ENCODE data around the gene WSB1.
A peak's percentile ranks its signal among the peaks of the same experiment; 100 is the strongest.

WSB1 gene

DNA sequence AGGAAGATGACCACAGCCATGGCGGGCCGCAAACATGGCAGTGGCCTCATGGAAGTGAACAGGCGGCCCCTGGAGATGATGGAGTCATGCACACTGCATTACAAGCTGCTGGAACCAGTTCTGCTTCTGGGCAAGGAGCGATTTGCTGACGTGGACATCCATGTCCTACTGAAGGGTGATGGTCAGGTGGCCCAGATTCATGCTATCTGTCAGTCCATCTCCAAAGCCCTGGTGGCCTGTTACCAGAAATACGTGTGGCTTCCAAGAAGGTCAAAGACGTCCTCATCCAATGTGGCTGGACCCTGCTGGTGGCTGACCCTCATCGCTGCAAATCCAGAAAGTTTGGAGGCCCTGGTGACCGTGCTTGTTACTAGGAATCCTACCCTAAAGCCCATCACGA, 13.4 kb upstream of the WSB1 start:
- no peak for DNase-seq (ENCODE audit: low spot score)

DNA sequence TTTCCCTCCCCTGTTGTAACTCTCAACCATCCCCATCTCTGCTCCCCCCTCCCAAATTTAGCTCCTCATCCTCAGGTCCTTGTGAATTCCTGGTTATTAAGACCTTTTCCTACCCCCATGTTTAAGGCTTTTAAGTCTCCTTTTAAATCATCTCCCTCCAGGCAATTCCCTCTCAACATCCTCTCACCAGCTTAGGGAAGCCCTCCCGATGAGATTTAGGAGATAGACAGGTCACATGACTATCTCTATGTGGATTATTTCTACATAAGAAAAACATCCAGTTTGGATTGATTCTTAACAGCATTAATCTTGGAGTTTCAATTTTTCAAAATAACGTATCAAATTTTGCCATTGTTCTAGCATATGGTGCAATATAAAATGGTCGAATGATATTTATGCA, 12.5 kb upstream of the WSB1 start:
- DNase-seq (ENCODE audit: low spot score) = no peak

DNA sequence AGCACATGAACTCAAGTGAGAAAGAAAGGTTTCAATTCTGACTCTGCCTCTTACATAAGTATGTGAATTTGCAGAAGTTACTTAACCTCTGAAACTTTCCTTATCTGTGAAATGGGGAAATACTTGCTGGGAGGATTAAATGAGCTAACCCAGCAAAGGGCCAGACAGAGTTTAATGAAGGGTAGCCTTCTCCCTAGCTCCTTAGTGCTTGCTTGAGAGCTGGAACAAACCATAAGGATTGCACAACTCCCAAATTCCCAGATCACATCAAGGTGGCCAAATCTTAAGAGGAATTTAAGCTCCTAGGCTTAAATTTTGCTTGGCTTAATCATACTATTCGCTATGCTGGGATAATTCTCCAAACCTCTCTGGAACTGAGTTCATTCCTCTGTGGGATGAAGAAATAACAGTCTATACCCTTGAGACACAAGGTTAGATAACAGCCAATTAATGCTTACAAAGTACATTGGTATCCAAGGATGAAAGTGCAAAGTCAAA, 11.8 kb upstream of the WSB1 start:
- DNase-seq (ENCODE audit: low spot score) = no peak

DNA sequence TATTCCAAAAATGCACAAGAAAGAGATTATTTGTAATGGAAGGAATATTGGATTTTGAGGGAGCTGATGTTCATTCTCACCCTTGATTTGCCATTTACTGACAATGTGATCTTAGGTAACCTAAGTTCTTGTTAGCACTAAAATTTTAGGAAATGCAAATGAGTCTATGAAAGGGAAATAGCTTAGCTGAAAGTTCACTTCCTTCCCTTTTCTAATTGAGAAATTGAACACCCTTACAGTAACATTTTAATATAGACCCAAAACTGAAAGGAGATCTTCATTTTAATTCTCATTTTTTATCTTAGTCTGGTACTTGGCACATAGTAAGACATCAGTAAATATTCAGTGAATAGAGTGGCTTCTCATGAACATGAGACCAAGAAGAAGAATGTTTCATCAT, 10.9 kb upstream of the WSB1 start:
- no peak for DNase-seq (ENCODE audit: low spot score)

DNA sequence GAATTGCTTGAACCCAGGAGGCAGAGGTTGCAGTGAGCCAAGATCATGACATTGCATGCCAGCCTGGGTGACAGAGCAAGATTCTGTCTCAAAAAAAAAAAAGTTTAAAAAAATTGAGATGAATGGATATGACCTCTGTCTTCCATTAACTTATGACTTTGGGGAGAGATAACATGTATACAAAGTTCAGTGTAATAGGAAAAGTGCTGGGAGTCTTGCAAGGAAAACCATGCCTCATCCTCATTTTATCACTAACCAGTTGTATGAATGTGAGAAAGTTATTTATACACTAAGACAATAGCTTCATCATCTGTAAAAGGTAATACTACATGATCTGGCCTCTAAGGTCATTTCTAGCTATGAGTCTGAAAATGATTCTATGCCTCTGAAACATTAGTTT, 10.2 kb upstream of the WSB1 start:
- no peak for DNase-seq (ENCODE audit: low spot score)

DNA sequence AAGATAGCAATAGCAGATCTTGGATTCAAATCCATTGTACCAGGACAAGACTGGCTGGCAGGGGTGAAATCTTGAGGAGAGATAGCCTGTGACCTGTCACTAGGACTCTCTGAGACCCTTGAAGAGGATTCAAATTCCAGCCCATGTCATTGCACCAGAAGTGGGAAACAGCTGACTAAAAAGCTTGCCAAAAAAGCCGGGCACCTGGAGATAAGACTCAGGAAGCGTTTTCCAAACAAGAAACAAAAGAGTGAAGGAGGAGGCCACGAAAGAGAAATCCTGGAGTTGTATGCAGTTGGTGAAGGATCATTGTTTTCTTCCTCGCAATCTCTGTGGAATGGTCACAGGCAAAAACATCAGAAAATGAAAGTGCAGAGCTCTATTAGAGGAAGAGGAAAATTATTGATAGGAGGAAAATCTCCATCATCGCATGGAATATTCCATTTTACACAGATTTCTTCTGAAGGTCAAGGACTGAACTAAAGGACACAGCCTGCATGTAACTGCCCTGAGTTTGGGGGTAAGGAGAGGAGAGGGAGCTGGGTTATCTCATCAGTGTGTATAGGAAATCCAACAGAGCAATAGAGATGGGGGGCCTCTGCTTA, 9.0 kb upstream of the WSB1 start:
- no peak for DNase-seq (ENCODE audit: low spot score)

DNA sequence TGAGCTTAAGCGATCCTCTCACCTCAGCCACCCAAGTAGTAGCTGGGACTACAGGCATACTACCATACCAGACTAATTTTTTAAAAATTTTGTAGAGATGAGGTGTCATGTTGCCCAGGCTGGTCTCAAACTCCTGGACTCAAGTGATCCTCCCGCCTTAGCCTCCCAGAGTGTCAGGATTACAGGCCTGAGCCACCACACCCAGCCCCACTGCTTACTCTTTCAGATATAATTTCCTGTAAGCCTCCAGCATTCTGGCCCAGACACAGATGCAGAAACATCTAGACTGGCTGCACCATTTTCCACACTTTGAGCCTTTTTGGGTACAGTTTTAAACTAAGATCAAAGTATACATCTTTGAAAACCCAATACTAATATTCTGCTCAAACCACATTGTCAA, 8.4 kb upstream of the WSB1 start:
- DNase-seq (ENCODE audit: low spot score) = no peak

DNA sequence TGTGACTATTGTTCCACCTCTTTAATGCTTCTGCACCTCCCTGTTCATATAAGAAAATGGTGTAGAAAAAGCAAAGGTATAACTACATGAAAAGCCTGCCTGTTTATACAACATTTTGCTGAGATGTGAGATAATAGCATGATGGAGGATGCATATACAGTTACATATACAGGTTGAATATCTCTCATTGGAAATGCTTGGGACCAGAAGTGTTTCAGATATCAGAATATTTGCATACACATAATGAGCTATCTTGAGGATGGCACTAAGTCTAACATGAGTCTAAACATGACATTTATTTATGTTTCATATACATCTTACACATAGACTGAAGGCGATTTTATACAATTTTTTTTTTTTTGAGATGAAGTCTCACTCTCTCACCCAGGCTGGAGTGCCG, 5.7 kb upstream of the WSB1 start:
- no peak for DNase-seq (ENCODE audit: low spot score)

DNA sequence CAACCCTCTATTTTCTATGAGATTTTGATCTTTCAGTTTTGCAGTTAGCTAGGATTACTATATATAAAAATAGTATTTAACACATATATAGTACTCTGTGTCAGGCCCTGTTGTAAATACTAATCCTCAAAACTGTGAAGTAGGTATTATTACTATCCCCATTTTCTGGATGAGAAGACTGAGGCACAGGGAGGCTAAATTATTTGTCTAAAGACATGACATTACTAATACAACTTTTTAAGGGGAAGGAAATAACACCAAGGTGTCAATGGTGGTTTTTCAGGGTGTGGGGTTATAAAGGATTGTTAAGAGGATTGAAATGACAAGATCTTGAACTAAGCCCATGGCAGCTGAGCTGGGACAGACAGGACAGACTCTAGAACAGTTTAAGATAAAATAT, 4.1 kb upstream of the WSB1 start:
- DNase-seq (ENCODE audit: low spot score) = no peak

DNA sequence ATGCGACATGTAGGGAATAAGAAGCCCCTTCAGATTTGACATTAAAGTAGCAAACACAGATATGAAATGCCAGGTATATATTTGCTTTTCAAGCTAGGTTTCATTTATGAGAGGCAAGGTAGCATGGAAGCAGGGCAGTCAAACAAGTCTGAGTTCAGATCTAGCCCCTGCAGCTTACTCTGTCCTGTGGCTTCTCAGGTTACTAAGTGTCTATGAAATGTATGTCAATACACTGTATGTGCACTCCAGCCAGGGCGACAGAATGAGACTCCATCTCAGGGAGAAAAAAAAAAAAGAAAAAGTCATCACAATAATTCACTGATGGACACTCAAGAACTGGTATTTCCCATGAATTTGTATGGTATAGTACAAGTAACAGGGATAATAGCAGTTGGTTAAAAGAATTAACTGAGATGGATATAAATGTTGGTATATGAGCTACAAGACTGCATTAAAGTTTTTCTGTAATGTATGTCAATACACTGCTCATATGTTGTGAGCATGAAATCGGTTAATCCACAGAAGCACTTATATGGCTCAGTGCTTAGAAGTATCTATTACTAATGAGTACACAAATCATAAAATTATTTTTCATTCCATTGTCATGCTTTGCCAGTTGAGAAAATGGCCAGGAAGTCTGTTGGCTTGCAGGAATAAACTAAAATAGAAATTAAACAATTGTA, 2.9 kb upstream of the WSB1 start:
- DNase-seq (ENCODE audit: low spot score) = no peak

DNA sequence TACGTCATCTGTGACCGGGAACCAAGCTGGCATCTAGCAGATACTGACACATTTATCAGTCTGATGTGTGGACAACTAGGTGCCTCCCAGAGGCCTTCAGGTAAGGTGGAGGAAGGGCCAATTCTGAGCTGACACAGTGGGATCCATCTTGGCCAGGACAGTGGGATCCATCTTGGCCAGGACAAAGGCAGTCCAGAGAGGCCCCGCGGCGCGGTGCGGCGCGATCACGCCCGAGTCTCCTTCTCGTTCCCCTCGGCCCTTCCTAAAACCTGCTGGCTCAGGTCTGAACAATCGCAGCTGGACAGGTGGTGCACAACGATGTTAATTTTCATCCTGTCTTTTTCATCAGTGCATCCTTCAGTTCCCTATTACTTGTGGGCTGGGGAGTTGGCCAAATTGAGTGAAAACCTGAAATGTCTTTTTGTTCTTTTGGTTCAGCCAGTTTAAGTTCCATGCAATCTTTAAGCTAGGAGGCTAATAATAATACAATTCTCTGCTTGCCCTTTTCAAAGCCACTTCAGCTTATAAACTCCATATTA, 486 bp upstream of the WSB1 start:
- peak; percentile 10 for DNase-seq (ENCODE audit: low spot score)

DNA sequence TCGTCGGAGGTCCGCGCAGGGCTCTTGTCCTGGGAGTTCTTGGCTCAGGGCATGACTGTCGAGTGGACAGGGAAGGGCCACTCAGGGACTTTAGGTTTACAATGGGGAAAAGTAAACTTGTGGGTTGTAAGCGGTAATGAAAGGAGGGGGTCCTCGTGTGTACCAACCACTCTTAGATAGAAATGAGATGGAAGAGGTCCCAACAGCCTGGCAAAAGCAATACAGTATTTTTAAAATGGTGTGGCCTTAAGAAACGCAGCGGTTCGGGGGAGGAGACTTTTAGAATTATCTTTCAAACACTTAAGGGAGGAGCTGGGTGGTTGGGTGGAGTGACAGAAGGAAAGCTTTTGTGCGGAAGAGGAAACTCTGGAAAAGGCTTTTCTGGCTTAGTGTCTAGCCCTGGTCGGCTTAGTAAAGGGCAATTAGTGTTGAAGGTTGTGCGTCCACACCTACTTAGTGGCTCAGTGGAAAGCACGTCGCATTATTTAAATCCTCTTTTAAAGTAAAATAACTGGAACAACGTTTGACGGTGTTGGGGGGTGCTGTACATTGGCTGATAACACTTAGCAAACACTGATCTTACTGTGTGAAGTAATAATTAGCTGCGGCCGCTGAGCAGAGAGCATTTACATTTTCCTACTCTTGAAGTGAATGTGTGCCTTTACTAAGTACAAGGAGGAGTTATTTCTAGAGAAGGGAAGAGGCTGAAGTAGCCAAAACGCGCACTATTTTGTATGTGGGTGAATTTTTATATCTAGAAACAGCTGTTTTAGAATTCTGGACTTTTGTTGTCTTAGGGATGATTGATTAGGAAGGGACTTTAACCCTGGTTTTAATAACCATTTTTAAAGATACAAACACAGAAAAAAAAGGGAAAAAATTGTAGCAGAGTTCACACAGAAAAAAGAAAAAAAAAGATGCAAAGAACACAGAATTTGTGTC, 1.0 kb downstream of the WSB1 start:
- peak; percentile 66 for DNase-seq (ENCODE audit: low spot score)

DNA sequence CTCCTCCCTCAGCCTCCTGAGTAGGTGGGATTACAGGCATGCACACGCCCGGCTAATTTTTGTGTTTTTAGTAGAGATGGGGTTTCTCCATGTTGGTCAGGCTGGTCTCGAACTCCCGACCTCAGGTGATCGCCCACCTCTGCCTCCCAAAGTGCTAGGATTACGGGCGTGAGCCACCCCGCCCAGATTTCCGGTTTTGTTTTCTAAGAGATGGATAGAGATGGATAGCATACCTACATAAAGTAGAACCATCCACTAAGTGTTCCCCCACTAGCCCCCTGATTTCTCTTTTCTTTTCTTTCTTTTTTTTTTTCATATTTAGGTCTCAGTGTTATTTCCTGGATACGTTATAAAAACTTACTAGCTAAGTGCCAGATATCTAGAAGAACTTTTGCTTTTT, 2.0 kb downstream of the WSB1 start:
- no peak for DNase-seq (ENCODE audit: low spot score)

DNA sequence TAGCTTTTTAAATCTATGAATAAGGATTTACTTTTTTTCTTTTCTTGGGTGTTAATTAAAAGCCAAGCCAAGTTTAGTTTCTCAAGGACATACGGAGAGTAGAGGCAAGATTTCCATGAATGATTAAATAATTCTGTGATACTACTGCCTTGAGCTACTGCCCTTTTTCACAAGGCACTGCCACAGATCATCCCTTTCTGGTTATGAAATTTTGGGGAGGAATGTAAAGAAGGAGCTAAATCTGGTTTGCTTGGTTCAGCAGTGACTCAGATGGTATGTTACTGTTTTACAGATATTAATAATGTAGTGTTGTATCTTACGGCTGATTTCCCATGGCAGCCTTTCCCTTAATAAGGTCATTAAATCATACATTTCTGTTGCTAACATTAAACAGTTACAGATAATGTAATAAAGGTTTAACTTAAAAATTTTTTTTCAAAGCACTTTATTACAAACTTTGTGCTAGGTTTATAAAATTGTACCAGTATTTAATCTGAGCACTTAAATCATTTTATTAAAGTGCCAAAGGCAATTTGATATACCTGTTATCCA, 2.6 kb downstream of the WSB1 start:
- DNase-seq (ENCODE audit: low spot score) = peak; percentile 33

DNA sequence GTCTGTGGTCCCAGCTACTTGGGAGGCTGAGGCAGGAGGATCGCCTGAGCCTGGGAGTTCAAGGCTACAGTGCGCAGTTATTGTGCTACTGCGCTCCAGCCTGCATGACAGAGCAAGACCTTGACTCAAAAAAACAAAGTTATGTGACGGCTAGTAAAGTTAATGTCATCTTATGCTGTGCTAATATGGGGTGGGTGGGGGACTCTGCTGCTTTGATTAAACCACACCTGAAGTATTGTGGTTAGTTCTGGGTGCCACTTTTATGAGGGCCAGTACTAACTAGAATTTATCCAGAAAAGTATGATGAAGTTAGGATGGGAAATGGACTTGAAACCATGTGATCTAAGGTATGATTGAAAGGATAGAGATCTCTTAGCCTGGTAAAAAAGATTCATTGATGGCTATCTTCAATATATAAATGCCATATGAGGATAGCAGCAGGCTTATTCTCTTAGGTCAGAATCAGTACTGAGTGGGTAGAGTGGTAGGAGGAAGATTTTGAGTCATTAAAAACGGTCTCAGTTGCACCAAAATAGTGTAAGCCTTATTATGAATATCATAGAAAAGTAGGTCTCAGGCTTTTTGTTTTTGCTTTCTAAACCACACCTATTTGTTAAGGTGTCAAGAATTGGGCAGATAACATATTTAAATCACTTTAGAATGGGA, 5.6 kb downstream of the WSB1 start:
- DNase-seq (ENCODE audit: low spot score) = no peak

DNA sequence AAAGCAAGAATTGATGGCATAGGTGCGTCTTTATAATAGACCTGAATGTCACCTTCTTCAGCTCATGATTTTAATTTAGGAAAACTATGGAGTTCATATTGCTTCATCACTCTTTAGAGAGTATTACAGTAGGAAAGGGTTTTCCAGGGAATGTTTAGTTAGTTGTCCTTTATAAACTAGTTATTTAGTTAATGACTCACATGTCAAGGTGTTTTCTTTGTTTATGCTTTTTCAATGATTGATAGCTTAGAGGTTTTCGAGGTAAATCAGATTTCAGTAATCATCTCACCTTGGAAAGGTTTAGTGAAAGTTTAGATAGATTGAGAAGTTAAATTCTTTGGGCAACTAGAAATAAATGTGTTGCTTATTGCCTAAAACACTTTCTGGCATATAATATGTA, 9.8 kb downstream of the WSB1 start:
- no peak for DNase-seq (ENCODE audit: low spot score)

DNA sequence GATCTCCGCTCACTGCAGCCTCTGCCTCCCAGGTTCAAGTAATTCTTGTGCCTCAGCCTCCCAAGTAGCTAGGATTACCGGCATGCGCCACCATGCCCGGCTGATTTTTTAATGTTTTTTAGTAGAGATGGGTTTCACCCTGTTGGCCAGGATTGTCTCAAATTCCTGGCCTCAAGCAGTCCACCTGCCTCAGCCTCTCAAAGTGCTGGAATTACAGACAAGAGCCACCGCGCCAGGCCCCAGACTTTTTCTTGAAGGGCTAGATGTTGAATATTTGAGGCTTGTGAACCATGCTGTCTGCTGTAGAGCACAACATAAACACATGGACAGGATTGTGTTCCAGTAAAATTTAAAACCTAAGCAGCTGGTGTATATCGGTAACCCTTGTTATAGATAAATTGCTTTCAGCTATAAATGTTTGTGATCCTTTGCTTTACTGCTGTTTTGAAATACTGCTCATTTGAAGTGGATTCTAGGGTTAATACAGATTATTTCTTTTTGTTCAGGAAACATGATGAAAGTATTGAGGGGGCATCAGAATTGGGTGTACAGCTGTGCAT, 12.4 kb downstream of the WSB1 start:
- DNase-seq (ENCODE audit: low spot score) = no peak

DNA sequence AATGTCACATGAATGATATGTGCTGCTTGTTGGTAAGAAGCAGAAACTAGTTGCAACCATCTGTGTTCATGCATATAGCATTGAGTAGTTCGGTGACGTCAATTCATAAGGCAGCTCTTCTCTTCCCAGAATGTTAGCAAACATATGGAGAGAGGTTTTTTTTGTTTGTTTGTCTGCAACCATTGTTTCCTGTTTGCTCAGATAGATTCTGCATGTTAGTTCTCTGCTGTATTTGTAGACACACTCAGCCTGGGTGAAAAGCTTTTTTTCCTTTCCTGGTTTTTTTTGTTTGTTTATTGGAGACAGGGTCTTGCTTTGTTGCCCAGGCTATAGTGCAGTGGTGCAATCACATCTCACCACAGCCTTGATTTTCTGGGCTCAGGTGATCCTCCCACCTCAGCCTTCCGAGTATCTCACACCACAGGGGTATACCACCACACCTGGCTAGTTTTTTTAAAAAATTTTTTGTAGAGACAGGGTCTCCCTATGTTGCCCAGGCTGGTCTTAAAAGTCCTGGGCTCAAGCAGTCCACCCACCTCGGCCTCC, 16.7 kb downstream of the WSB1 start:
- DNase-seq (ENCODE audit: low spot score) = no peak

DNA sequence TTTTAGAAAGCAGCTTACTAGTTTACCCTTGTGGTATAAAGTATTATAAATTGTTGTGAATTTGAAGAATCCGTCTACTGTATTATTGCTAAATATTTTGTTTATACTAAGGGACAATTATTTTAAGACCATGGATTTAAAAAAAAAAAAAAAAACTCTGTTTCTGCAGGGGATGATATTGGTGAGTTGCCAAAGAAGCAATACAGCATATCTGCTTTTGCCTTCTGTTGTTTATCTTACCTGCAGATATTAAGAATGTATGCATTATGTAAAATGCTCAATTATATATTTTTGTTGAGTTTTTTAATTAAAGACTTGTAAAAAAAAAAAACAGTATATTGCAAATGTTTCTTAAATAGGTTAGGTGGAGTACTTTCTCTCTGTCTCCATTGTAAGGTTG, 19.4 kb downstream of the WSB1 start:
- no peak for DNase-seq (ENCODE audit: low spot score)

DNA sequence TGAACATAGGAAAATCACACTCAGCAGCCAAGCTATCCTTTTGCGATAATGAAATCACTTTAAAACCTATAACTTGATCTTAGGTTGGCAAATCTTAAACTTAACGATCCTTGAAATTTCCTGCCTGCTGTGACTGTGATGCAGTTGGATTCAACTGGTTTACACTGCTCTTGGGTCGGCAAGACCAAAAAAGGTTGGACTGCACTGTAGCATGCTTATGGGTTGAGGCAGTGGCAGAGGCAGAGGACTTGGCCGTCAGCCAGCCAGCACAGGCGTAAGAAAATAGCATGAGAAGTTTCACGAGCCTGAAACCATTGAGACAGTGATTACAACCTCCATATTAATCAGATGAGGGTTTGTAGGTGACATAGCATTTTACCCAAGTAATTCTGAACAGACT, 21.4 kb downstream of the WSB1 start:
- peak; percentile 36 for DNase-seq (ENCODE audit: low spot score)

DNA sequence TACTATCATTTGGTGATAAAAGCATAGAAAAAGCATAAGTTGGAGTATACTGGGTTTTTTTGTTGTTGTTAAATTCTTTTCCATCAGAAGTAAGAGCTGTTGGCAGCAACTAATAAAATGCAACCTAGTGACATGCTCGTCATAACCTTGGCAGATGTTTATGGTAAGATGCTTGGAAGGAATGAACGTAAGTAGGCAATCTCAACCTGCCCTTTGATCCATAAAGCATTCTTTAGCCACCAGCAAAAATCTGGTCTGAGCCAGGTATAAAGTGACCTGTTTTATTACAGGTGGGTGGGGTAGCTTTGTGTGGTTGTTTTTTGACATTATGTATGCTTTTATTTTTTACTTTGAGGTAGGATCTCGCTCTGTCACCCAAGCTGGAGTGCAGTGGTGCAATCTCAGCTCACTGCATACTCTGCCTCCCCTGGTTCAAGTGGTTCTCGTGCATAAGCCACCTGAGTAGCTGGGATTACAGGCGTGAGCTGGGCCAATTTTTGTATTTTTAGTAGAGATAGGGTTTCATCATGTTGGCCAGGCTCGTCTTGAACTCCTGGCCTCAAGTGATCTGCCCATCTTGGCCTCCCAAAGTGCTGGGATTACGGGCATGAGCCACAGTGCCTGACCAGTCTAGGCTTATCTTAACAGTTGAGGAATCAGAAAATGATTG, 22.0 kb downstream of the WSB1 start:
- no peak for DNase-seq (ENCODE audit: low spot score)

All from putamen (tissue), 1 donor.